ENCODE data around the gene COL23A1.
A peak's percentile ranks its signal among the peaks of the same experiment; 100 is the strongest.

The COL23A1 gene

GRCh38 chr5:178236679-178237078 lies 353.5 kb downstream of the COL23A1 start:
- Histone ChIP-seq H3K27me3 (no peaks in the 10 kb centered on the region), H3K4me1 (ENCODE audit: control insufficient read depth in 1 of 2, insufficient read depth in 1 of 2, low read depth in 1 of 2, low read length in 1 of 2) (peaks cover 69 to 86% of the 10 kb centered on the region in 2 experiments), H3K27ac (no peak overlapping the region), H3K4me3 (ENCODE audit: low read depth in 1 of 2, low read length in 1 of 2) (no peak overlapping the region), H3K9me3 (no peaks in the 10 kb centered on the region), H3K36me3 (no peaks in the 10 kb centered on the region)
- TF ChIP-seq CTCF (IDR thresholded peaks at IDR 0.05) = no peak

GRCh38 chr5:178236126-178236525 lies 354.1 kb downstream of the COL23A1 start:
- Histone ChIP-seq H3K27ac (no peak overlapping the region), H3K4me3 (ENCODE audit: low read depth in 1 of 2, low read length in 1 of 2) (no peak overlapping the region), H3K36me3 (no peaks in the 10 kb centered on the region), H3K4me1 (ENCODE audit: control insufficient read depth in 1 of 2, insufficient read depth in 1 of 2, low read depth in 1 of 2, low read length in 1 of 2) (peaks cover 69 to 86% of the 10 kb centered on the region in 2 experiments), H3K9me3 (no peaks in the 10 kb centered on the region), H3K27me3 (no peaks in the 10 kb centered on the region)
- TF ChIP-seq CTCF (IDR thresholded peaks at IDR 0.05) = no peak

DNA sequence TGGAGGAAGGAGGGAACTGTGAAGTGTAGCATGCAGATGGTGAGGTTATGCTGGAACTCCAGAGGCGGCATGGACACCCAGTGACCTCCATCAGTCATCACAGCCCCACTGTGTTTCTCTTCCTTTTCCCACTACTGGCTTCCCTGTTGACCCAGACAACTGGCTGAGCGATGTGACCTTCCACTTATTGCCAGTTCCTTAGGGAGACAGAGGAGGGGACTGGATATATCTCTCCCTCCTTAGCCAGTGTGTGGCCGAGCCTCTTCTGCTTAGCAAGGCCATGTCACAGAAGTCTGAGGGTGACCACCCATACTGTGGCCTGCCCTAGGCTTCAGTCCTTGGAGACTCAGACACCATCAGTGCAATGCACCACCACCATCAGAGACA lies 354.6 kb downstream of the COL23A1 start:
- H3K4me1 ChIP-seq (ENCODE audit: control insufficient read depth in 1 of 2, insufficient read depth in 1 of 2, low read depth in 1 of 2, low read length in 1 of 2) = peaks cover 69 to 86% of the 10 kb centered on the region in 2 experiments
- no peaks in the 10 kb centered on the region for H3K9me3 ChIP-seq
- H3K27me3 ChIP-seq = no peaks in the 10 kb centered on the region
- TF ChIP-seq CTCF (IDR thresholded peaks at IDR 0.05) = no peak
- H3K27ac ChIP-seq = peak overlapping the region; percentile 24
- no peaks in the 10 kb centered on the region for H3K36me3 ChIP-seq
- H3K4me3 ChIP-seq (ENCODE audit: low read depth in 1 of 2, low read length in 1 of 2) = no peak overlapping the region

DNA sequence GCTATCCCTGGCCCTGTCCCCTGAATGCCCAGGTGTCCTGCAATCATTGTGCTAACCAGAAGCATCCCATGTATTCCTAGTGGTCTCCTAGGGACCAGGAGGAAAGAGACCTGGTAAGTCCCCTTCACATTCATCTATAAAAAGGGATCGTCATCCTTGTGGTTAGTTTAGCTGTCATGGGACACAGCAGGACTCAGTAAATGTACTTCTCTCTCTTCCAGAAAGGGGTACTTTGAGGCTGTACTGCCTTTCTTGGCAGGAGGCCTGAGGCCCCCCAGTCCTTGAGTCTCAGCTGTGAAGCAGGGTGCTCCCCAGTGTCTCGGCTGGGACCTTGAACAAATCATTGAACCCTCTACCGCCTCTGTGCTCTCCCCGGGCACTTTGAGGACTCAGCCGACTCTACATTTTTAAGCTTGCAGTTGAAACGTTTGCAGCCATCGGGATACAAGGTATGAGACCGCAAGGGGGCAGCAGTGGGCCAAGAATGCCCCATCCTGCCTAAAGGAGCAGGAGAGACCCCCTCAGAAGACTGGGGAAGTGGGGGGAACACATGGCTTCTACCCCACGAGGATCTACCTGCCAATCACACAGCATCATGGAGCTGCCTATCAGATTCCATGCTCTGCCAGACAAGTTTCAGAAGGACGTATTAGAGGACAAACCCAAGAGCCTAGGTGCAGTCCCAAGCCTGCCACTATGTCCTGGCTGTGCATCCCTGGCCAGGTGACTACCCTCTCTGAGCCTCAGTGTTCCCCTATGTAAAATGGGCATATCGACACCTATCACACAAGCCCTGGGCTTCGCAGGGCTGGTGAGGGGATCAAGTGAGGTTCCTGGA lies 355.2 kb downstream of the COL23A1 start:
- Histone ChIP-seq H3K4me3 (ENCODE audit: low read depth in 1 of 2, low read length in 1 of 2) (no peak overlapping the region), H3K27me3 (no peaks in the 10 kb centered on the region), H3K36me3 (peaks cover 1% of the 10 kb centered on the region), H3K27ac (peak overlapping the region; percentile 24), H3K9me3 (no peaks in the 10 kb centered on the region), H3K4me1 (ENCODE audit: control insufficient read depth in 1 of 2, insufficient read depth in 1 of 2, low read depth in 1 of 2, low read length in 1 of 2) (peaks cover 68 to 84% of the 10 kb centered on the region in 2 experiments)
- peak; percentile 64 for TF ChIP-seq CTCF (IDR thresholded peaks at IDR 0.05)

DNA sequence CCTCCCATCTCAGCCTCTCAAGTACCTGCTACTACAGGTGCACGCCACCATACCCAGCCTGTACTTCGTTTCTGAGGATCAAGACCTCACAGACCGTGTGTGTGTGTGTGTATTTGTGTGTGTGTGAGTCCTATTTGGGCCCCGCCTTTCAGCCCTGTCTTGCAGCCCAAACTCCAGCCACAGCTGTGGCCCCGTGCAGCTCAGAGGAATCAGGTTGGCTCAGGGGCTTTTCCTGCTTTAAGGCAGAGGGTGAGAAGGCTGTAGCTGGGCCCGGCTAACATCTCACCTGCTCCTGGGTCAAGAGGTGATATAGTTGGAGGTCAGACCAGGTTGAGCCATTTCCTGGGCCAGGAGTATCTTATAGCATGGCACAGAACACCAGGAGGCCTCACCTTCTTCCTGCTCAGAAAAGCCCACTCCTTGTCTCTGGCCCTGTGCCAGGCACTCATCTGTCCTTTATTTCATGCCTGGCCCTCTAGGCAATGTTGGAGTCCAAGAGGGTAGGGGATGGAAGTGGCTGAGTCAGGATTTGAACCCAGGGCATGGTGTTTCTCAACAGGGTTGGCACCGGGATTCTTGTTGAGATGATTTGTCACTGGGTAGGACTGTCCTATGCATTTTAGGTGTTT lies 356.0 kb downstream of the COL23A1 start:
- H3K4me3 ChIP-seq (ENCODE audit: low read depth in 1 of 2, low read length in 1 of 2) = no peak overlapping the region
- H3K36me3 ChIP-seq = peaks cover 8% of the 10 kb centered on the region
- peaks cover 67 to 77% of the 10 kb centered on the region in 2 experiments for H3K4me1 ChIP-seq (ENCODE audit: control insufficient read depth in 1 of 2, insufficient read depth in 1 of 2, low read depth in 1 of 2, low read length in 1 of 2)
- H3K27me3 ChIP-seq = no peaks in the 10 kb centered on the region
- no peak for TF ChIP-seq CTCF (IDR thresholded peaks at IDR 0.05)
- no peaks in the 10 kb centered on the region for H3K9me3 ChIP-seq
- H3K27ac ChIP-seq = peak overlapping the region; percentile 24

All from neutrophil (primary cell).